RWPE1 (cell line): ENCODE data around the gene DCPS.
A peak's percentile ranks its signal among the peaks of the same experiment; 100 is the strongest.
"Not testable (repeated sequence)": the region's sequence is repeated elsewhere in the genome, so short reads cannot be mapped to it uniquely, and the experiment has no call there.

Source experiments
- CTCF ChIA-PET: fragments of 350-600 bp; sonication (Branson Sonifier 250); formaldehyde crosslinking; extraction: SDS; loops from one replicate; lab custom pipeline; 2021; lab: Yijun Ruan, JAX
- POLR2A ChIA-PET: fragments of 400-600 bp; formaldehyde crosslinking; extraction: SDS; loops from one replicate; lab custom pipeline; 2020; ENCODE audit warnings: antibody characterized with exemption; ENCODE audit not compliant: low non-redundant PET; lab: Yijun Ruan, JAX
- DNase-seq: peaks from one replicate; pipeline ENCODE4 v3.0.0; 2012; ENCODE audit warnings: low spot score
- H3K27ac ChIP-seq: fragments of 450-650 bp; 2 replicates; pipeline ENCODE4 v1.5.1; 2017
- CTCF ChIP-seq: fragments of 450-650 bp; conservative IDR thresholded peaks from 2 replicates; pipeline ENCODE4 v1.5.1; 2017; ENCODE audit warnings: low read depth, mild to moderate bottlenecking

Gene DCPS

GRCh38 chr11:126358763-126359160 lies 54.9 kb downstream of the DCPS start:
- CTCF ChIA-PET, result no interaction called here
- POLR2A ChIA-PET, result no interaction called here
- no peak for TF ChIP-seq CTCF
- H3K27ac ChIP-seq, result peak overlapping the region; percentile 90
- DNase-seq, result no peak

DNA sequence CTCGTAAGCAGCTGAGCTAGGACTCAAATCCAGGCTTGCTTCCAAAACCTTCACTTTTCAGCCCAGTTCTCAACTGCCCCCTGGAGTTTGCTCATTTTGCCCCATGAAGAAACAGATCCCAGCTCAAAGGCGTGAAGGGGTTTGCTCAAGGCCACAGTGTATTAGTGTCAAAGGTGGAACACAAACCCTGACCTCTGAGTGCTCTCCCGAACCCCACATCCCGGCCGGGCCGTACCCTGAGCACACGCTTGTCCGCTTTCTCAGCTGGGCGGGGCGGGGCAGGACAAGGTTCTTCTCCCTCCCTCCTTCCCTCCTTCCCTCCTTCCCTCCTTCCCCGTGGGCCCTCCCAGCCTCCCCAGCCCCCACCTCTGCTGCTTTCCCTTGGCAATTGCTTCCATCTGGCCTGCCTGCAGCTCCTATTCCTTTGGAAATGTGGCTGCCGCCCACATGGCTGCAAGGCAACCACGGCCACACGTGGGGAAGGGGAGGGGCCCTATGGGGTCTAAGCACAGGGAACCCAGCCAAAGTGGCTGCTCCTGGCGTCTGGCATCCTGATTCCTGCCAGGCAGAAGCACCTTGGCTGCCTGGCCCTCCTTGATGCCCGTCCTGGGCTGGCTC lies 55.7 kb downstream of the DCPS start:
- H3K27ac ChIP-seq, result peak overlapping the region; percentile 90
- DNase-seq, result no peak
- POLR2A ChIA-PET, result no interaction called here
- no peak for TF ChIP-seq CTCF
- CTCF ChIA-PET, result interaction anchor here (0.6 kb wide), 1 partner anchor 13 kb away, joined by 3 read pairs; no protein-coding TSS in a partner anchor

- no peak for TF ChIP-seq CTCF
- DNase-seq, result no peak
- POLR2A ChIA-PET, result no interaction called here
- H3K27ac ChIP-seq, result peak overlapping the region; percentile 90
- CTCF ChIA-PET, result no interaction called here
These were observed 56.2 kb downstream of the DCPS start for GRCh38 chr11:126360049-126360446.

DNA sequence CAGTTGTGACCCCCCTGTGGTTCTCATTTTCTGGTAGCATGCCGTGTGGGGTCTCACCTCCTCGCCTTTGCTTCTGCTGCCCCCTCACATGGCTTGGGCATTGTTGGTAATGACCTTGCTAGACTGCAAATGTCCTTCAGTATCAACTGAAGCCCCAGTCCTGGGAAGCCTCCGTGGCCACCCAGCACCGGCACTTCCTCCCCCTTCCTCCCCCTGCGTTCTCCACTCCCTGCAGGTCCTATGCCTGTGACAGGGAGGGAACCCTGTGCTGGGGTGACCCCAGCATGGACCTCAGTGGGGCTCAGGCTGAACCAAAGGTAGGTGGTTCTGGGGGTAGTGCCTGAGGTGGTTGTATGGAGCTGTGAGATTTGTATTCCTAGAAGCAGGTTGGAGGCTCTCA lies 57.5 kb downstream of the DCPS start:
- CTCF ChIA-PET, result interaction anchor here (0.8 kb wide), 1 partner anchor 120 kb away, joined by 3 read pairs; no protein-coding TSS in a partner anchor
- no peak for DNase-seq
- TF ChIP-seq CTCF, result no peak
- H3K27ac ChIP-seq, result no peak overlapping the region
- POLR2A ChIA-PET, result no interaction called here

GRCh38 chr11:126362879-126363655 lies 59.2 kb downstream of the DCPS start:
- ChIA-PET POLR2A (no interaction called here), CTCF (no interaction called here)
- no peak for TF ChIP-seq CTCF
- DNase-seq, result no peak
- H3K27ac ChIP-seq, result peak overlapping the region; percentile 41

- POLR2A ChIA-PET, result no interaction called here
- DNase-seq, result no peak
- H3K27ac ChIP-seq, result peak overlapping the region; percentile 41
- TF ChIP-seq CTCF, result no peak
- CTCF ChIA-PET, result no interaction called here
These were observed 59.9 kb downstream of the DCPS start for GRCh38 chr11:126363706-126364248.

- CTCF ChIA-PET, DNase-seq, H3K27ac ChIP-seq, POLR2A ChIA-PET: not testable (repeated sequence)
These were observed 60.9 kb downstream of the DCPS start for GRCh38 chr11:126364735-126365134.

DNA sequence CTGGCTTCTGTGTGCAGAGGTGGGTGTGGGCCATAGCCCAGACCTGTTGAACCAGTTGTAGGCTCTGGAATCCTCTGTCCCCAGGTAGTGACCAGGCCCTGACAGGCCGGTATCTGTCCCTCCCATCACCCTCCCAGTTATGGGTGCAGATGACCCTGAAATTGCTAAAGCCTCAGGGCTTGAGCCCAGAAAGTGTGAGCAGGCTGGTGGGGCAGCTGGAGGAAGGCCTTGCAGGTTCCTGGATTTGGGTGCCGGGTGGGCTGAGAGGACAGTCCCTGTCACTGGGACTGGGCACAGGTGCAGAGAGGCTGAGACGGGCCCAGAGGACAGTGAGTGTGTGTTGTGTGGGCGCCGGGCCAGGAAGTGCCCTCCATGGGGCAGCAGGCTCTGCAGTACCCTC lies 61.6 kb downstream of the DCPS start:
- peak overlapping the region; percentile 66 for H3K27ac ChIP-seq
- POLR2A ChIA-PET, result interaction anchor here (1.0 kb wide), 1 partner anchor 10 kb away, joined by 3 read pairs; the partner anchor contains the start of gene ST3GAL4
- DNase-seq, CTCF ChIA-PET: not testable (repeated sequence)
